ENCODE results near the gene CPLX1. TPM values are rescaled to one million over a fixed set of nuclear protein-coding genes. Genes with fewer than 3 reads are reported as not detected.

CPLX1 gene
- total RNA-seq, 1 experiment from 2014 or later, result 3.1 TPM

DNA sequence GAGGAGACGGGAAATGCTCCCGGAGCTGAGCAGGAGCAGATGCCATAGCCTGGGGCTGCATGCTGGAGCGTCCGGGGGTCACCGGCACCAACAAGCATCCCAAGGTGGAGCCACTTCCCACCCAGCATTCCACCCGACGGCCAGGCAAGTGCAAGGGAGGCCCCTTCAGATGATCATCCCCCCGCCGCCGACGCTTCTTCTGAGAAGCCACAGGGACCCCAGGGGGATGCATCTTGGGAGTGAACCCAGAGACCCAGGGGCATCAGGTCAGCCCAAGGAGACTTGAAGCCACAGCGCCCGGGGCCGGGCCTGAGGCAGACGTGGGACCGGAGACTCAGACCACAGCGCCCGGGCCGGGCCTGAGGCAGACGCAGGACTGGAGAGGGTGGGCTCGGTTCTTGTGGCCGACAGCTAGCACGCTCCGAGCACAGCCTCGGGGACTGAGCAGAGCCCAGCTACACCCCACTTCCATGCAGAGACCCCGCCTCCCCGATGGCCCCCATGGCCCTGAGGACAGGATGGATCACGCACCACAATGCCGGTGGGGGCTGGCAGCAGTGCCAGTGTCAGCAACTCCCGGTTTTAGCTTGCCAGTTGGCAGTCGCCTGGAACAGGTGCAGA lies 33.0 kb upstream of the CPLX1 start:
- Histone ChIP-seq H4K20me1 (ENCODE audit: insufficient read depth, low read depth, low read length) (no peaks in the 10 kb centered on the region), H3K4me2 (ENCODE audit: low read depth, low read length, poor library complexity, severe bottlenecking) (no peak overlapping the region), H3K9me3 (ENCODE audit: low read length) (peaks cover 5% of the 10 kb centered on the region; the same call in 1 of the 2 replicates), H3K27ac (ENCODE audit: low read length) (no peak overlapping the region), H3K4me3 (ENCODE audit: low read length) (no peak overlapping the region), H3K27me3 (ENCODE audit: low read length) (no peaks in the 10 kb centered on the region), H3K9ac (ENCODE audit: low read length) (no peak overlapping the region), H3K79me2 (ENCODE audit: low read length) (no peaks in the 10 kb centered on the region), H2AFZ (ENCODE audit: low read length) (no peak overlapping the region), H3K36me3 (ENCODE audit: insufficient read depth, low read length) (peaks cover 53% of the 10 kb centered on the region), H3K4me1 (ENCODE audit: low read length) (no peaks in the 10 kb centered on the region), H3K9me2 (replicated peaks; ENCODE audit: insufficient read depth, low read length) (no peaks in the 10 kb centered on the region)
- DNase-seq, result no peak

DNA sequence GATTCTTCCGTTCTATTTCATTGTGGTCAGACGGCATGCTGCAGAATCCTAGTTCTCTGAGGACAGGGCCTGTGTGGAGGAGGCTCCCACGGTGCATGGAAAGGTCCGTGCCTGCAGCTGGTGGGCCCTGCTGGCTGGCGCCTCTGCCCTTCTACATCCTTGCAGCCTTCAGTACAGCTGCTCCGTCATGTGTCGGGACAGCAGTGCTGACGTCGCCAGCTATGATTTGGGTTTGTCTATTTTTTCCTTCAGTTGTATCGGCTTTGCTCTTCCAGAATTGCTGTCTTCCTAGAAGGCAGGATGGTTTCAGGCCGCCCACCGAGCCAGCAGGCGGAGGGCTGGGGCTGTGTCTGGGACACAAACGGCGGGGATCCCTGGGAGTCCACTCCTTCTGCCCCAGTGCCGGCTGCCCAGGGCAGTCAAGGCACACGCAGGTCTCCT lies 32.1 kb upstream of the CPLX1 start:
- Histone ChIP-seq H3K36me3 (ENCODE audit: insufficient read depth, low read length) (peaks cover 48% of the 10 kb centered on the region), H3K79me2 (ENCODE audit: low read length) (no peaks in the 10 kb centered on the region), H3K9me3 (ENCODE audit: low read length) (peaks cover 5% of the 10 kb centered on the region; the same call in 1 of the 2 replicates), H3K4me2 (ENCODE audit: low read depth, low read length, poor library complexity, severe bottlenecking) (no peak overlapping the region), H3K9me2 (replicated peaks; ENCODE audit: insufficient read depth, low read length) (no peaks in the 10 kb centered on the region), H3K4me1 (ENCODE audit: low read length) (no peaks in the 10 kb centered on the region), H3K9ac (ENCODE audit: low read length) (no peak overlapping the region), H2AFZ (ENCODE audit: low read length) (no peak overlapping the region), H4K20me1 (ENCODE audit: insufficient read depth, low read depth, low read length) (no peaks in the 10 kb centered on the region), H3K27me3 (ENCODE audit: low read length) (no peaks in the 10 kb centered on the region), H3K27ac (ENCODE audit: low read length) (no peak overlapping the region), H3K4me3 (ENCODE audit: low read length) (no peak overlapping the region)
- DNase-seq, result no peak

DNA sequence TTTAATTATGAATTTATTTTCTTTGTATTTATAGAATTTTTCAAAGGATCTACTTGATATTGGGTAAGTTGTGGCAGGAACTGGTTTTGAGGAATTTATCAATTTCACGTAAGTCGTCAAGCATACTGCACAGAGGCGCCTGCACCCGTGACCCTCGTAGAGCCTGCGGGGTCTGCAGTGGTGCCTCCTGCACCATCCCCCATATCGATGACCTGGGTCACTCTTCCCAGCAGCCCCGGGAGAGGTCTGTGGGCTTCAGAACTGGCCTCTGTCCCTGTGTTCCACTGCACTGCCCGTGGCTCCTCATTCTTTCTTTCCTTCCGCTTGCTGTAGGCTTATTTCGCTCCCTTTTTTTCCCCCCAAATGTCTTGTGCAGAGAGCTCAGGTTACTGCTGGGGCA lies 31.5 kb upstream of the CPLX1 start:
- Histone ChIP-seq H3K4me1 (ENCODE audit: low read length) (no peaks in the 10 kb centered on the region), H3K9me3 (ENCODE audit: low read length) (peaks cover 5% of the 10 kb centered on the region; the same call in 1 of the 2 replicates), H3K27me3 (ENCODE audit: low read length) (no peaks in the 10 kb centered on the region), H3K27ac (ENCODE audit: low read length) (no peak overlapping the region), H4K20me1 (ENCODE audit: insufficient read depth, low read depth, low read length) (no peaks in the 10 kb centered on the region), H2AFZ (ENCODE audit: low read length) (no peak overlapping the region), H3K36me3 (ENCODE audit: insufficient read depth, low read length) (peaks cover 43% of the 10 kb centered on the region), H3K79me2 (ENCODE audit: low read length) (no peaks in the 10 kb centered on the region), H3K9ac (ENCODE audit: low read length) (no peak overlapping the region), H3K4me3 (ENCODE audit: low read length) (no peak overlapping the region), H3K9me2 (replicated peaks; ENCODE audit: insufficient read depth, low read length) (no peaks in the 10 kb centered on the region), H3K4me2 (ENCODE audit: low read depth, low read length, poor library complexity, severe bottlenecking) (no peak overlapping the region)
- no peak for DNase-seq

DNA sequence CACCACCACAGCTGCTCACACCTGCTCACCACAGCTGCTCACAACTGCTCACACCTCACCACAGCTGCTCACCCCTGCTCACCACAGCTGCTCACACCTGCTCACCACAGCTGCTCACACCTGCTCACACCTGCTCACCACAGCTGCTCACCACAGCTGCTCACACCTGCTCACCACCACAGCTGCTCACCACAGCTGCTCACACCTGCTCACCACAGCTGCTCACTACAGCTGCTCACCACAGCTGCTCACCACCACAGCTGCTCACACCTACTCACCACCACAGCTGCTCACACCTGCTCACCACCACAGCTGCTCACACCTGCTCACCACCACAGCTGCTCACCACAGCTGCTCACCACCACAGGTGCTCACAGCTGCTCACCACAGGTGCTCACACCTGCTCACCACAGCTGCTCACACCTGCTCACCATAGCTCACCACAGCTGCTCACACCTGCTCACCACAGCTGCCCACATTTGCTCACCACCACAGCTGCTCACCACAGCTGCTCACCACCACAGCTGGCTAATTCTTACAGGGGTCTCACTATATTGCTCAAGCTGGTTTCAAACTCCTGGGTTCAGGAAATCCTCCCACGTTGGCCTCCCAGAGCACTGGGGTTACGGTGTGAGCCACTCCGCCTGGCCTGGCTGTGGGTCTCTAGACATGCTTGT lies 30.4 kb upstream of the CPLX1 start:
- Histone ChIP-seq H3K9ac (ENCODE audit: low read length) (no peak overlapping the region), H3K4me1 (ENCODE audit: low read length) (no peaks in the 10 kb centered on the region), H3K27me3 (ENCODE audit: low read length) (no peaks in the 10 kb centered on the region), H3K4me3 (ENCODE audit: low read length) (no peak overlapping the region), H3K79me2 (ENCODE audit: low read length) (no peaks in the 10 kb centered on the region), H3K9me3 (ENCODE audit: low read length) (peaks cover 5% of the 10 kb centered on the region; the same call in 1 of the 2 replicates), H3K27ac (ENCODE audit: low read length) (no peak overlapping the region), H3K36me3 (ENCODE audit: insufficient read depth, low read length) (peaks cover 36% of the 10 kb centered on the region), H3K4me2 (ENCODE audit: low read depth, low read length, poor library complexity, severe bottlenecking) (no peak overlapping the region), H3K9me2 (replicated peaks; ENCODE audit: insufficient read depth, low read length) (no peaks in the 10 kb centered on the region), H2AFZ (ENCODE audit: low read length) (no peak overlapping the region), H4K20me1 (ENCODE audit: insufficient read depth, low read depth, low read length) (no peaks in the 10 kb centered on the region)
- no peak for DNase-seq

DNA sequence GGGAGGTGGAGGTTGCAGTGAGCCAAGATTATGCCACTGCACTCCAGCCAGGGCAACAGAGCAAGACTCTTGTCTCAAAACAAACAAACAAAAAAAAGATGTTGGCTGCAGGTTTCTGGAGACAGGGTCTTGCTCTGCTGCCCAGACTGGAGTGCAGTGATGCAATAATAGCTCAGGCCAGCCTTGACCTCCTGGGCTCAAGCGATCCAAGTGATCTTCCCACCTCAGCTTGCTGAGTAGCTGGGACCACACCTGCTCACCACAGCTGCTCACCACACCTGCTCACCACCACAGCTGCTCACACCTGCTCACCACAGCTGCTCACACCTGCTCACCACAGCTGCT lies 29.9 kb upstream of the CPLX1 start:
- Histone ChIP-seq H3K79me2 (ENCODE audit: low read length) (no peaks in the 10 kb centered on the region), H3K27ac (ENCODE audit: low read length) (no peak overlapping the region), H2AFZ (ENCODE audit: low read length) (no peak overlapping the region), H3K9me3 (ENCODE audit: low read length) (peaks cover 5% of the 10 kb centered on the region; the same call in 1 of the 2 replicates), H3K4me3 (ENCODE audit: low read length) (no peak overlapping the region), H4K20me1 (ENCODE audit: insufficient read depth, low read depth, low read length) (no peaks in the 10 kb centered on the region), H3K9me2 (replicated peaks; ENCODE audit: insufficient read depth, low read length) (no peaks in the 10 kb centered on the region), H3K4me2 (ENCODE audit: low read depth, low read length, poor library complexity, severe bottlenecking) (no peak overlapping the region), H3K4me1 (ENCODE audit: low read length) (no peaks in the 10 kb centered on the region), H3K36me3 (ENCODE audit: insufficient read depth, low read length) (peaks cover 39% of the 10 kb centered on the region), H3K9ac (ENCODE audit: low read length) (no peak overlapping the region), H3K27me3 (ENCODE audit: low read length) (no peaks in the 10 kb centered on the region)
- no peak for DNase-seq

DNA sequence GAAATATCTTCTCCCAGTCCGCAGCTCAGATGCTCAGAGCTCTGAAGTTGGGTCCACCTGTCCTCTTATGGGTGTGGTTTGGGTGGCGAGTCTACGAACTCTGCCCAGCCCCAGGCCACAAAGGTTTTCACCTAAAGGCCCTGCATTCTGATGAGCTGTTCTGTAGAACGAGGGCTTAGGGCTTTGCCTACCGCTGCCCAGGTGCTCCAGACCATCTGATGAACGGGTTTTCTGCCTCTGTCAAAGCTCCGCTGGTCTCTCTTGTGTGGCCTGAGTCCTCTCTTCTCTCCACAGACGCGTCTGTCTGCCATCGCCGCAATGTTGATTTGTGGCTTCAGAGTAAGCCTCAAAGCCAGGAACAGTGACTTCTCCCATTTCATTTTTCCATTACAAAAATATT lies 28.4 kb upstream of the CPLX1 start:
- H3K9ac ChIP-seq (ENCODE audit: low read length), result no peak overlapping the region
- no peaks in the 10 kb centered on the region for H3K79me2 ChIP-seq (ENCODE audit: low read length)
- H2AFZ ChIP-seq (ENCODE audit: low read length), result no peak overlapping the region
- peaks cover 26% of the 10 kb centered on the region for H3K36me3 ChIP-seq (ENCODE audit: insufficient read depth, low read length)
- H3K9me3 ChIP-seq (ENCODE audit: low read length), result peaks cover 5% of the 10 kb centered on the region; the same call in 1 of the 2 replicates
- no peaks in the 10 kb centered on the region for H4K20me1 ChIP-seq (ENCODE audit: insufficient read depth, low read depth, low read length)
- H3K27ac ChIP-seq (ENCODE audit: low read length), result no peak overlapping the region
- no peaks in the 10 kb centered on the region for H3K4me1 ChIP-seq (ENCODE audit: low read length)
- no peak overlapping the region for H3K4me3 ChIP-seq (ENCODE audit: low read length)
- no peaks in the 10 kb centered on the region for H3K27me3 ChIP-seq (ENCODE audit: low read length)
- no peak for DNase-seq
- no peaks in the 10 kb centered on the region for H3K9me2 ChIP-seq (replicated peaks; ENCODE audit: insufficient read depth, low read length)
- H3K4me2 ChIP-seq (ENCODE audit: low read depth, low read length, poor library complexity, severe bottlenecking), result no peak overlapping the region

DNA sequence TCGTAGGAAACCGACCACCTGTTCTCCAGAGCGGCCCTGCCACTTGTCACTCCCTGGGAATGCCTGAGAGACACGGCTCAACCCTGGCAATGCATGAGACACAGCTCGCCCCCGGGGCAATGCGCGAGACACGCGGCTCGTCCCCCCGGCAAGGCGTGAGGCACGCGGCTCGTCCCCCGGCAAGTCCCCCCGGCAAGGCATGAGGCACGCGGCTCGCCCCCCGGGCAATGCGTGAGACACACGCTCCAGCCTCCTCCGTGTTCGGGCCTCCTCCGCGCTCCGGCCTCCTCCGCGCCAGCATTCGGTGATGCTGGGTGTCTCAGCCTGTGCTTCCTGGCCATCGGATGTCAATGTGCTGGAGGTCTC lies 27.5 kb upstream of the CPLX1 start:
- Histone ChIP-seq H3K4me3 (ENCODE audit: low read length) (no peak overlapping the region), H3K9me2 (replicated peaks; ENCODE audit: insufficient read depth, low read length) (no peaks in the 10 kb centered on the region), H3K4me1 (ENCODE audit: low read length) (no peaks in the 10 kb centered on the region), H2AFZ (ENCODE audit: low read length) (no peak overlapping the region), H3K27ac (ENCODE audit: low read length) (no peak overlapping the region), H4K20me1 (ENCODE audit: insufficient read depth, low read depth, low read length) (no peaks in the 10 kb centered on the region), H3K79me2 (ENCODE audit: low read length) (no peaks in the 10 kb centered on the region), H3K9me3 (ENCODE audit: low read length) (peaks cover 5% of the 10 kb centered on the region; the same call in 1 of the 2 replicates), H3K36me3 (ENCODE audit: insufficient read depth, low read length) (peaks cover 16% of the 10 kb centered on the region), H3K4me2 (ENCODE audit: low read depth, low read length, poor library complexity, severe bottlenecking) (no peak overlapping the region), H3K27me3 (ENCODE audit: low read length) (no peaks in the 10 kb centered on the region), H3K9ac (ENCODE audit: low read length) (no peak overlapping the region)
- DNase-seq, result no peak

DNA sequence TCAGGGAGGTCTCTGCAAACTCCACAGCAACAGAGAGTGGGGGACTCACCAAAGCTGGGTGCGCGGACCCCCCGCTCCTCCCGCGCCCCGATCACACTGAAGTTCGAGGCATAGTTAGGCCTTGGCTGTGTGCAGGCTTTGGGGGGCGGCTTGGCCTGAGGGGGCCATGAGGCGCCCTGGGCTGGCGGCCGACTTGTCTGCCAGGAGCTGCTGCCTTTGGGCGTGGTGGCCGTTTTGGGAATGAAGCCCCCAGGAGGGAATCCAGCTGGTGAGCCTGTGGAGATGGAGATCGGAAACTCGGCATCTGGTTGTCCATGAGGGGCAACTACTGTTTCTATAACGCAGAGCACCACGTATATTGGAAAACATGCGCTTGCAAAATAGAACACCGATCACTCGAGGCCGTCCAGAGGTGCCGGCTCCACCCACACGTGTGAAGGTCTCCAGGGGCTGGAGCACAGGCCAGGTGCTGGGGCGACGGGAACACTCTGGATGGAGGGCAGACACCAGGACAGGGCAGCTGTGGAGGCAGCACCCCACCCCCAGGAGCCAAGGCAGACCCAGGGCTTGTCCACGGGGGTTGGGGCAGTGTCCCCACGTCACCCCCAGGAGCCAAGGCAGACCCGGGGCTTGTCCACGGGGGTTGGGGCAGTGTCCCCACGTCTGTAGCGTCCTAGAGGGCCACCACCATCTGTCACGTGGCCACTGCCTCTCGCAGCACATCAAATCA lies 25.9 kb upstream of the CPLX1 start:
- no peaks in the 10 kb centered on the region; the same call in 1 of the 2 replicates for H3K9me3 ChIP-seq (ENCODE audit: low read length)
- no peak overlapping the region for H3K4me2 ChIP-seq (ENCODE audit: low read depth, low read length, poor library complexity, severe bottlenecking)
- no peak overlapping the region for H3K27ac ChIP-seq (ENCODE audit: low read length)
- H3K9me2 ChIP-seq (replicated peaks; ENCODE audit: insufficient read depth, low read length), result no peaks in the 10 kb centered on the region
- no peaks in the 10 kb centered on the region for H3K79me2 ChIP-seq (ENCODE audit: low read length)
- no peaks in the 10 kb centered on the region for H3K4me1 ChIP-seq (ENCODE audit: low read length)
- no peak for DNase-seq
- H3K4me3 ChIP-seq (ENCODE audit: low read length), result no peak overlapping the region
- no peak overlapping the region for H3K9ac ChIP-seq (ENCODE audit: low read length)
- peaks cover 8% of the 10 kb centered on the region; the same call in 1 of the 2 replicates for H3K36me3 ChIP-seq (ENCODE audit: insufficient read depth, low read length)
- H3K27me3 ChIP-seq (ENCODE audit: low read length), result no peaks in the 10 kb centered on the region
- no peaks in the 10 kb centered on the region for H4K20me1 ChIP-seq (ENCODE audit: insufficient read depth, low read depth, low read length)
- H2AFZ ChIP-seq (ENCODE audit: low read length), result no peak overlapping the region
